ENCODE measurements around the gene SPATA18.

The SPATA18 gene

DNA sequence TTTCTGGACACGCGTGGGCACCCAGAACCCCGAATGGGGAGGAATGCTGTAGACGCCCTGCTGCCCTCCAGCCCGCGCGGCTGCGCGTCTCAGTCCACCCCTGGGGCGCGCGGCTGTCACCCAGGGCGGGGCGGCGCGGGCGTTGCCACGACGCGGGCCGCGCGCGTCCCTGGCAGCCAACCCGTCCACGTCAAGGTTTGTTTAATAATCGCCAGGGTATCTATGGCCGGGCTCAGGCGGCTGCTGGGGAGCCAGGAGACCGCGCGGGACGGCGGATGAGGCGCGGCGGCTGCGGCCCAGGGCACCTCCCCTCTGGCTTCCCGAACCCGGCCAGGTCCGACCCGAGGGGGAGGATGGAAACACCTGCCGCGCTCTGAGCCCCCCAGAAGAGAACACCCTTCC is at the start of gene SPATA18:
TSS of gene SPATA18 (plus strand) at position 92 of the 402 bp plus-strand sequence. CDS start 401 bp downstream, outside the sequence.
- DNase-seq, result no peak

- DNase-seq, result no peak
Measured at GRCh38 chr4:52001616-52002015, 49.5 kb upstream of the SPATA18 start.

DNA sequence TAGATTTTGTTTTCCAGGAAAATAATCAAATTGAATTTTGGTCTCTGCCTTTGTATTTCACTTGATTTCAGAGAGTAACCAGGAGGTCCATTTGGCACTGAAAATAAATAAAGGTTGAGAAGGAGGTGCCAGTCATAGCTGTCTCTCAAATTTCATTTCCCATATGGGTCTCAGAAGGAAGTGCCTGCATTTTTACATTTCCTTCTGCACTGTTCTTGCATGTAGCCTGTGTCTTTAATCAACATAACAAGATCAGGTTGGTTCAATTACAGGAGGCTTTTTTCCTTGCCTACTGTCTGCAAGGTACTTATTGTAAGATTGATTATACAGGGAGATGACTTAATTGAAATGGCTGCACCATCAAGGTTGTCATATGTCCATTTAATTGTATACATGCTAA is 46.7 kb upstream of the SPATA18 start:
- DNase-seq, result no peak

DNA sequence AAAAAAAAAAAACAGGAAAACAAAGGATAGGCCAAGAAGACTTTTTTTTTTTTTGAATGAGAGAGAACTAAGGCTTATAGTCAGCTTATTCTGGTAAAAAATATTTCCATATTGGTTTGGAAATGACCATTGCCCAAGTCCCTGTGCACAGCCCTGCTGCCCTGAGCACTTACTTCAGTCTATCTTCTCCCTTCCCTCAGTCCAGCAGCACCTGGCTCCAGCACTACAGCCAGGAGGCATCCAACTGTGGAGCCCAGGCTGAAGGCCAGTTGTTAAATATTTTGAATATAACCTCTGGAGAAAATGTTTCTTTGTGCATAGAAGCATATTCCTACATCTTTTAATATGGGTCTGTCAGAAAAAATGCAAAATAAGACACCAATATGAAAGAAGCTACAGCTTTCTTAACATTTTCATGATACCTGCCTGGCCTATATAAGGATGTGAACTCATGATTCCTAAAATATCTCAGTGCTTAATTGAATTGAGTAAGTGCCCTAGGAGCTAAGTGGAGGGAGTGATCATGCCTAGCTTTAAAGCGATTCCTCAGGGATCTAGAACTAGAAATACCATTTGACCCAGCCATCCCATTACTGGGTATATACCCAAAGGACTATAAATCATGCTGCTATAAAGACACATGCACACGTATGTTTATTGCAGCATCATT is 45.4 kb upstream of the SPATA18 start:
- no peak for DNase-seq

GRCh38 chr4:52006887-52007286 is 44.2 kb upstream of the SPATA18 start:
- no peak for DNase-seq

- DNase-seq, result no peak
Measured at GRCh38 chr4:52010986-52011385, 40.1 kb upstream of the SPATA18 start.

GRCh38 chr4:52012651-52013050 is 38.5 kb upstream of the SPATA18 start:
- DNase-seq, result no peak

DNA sequence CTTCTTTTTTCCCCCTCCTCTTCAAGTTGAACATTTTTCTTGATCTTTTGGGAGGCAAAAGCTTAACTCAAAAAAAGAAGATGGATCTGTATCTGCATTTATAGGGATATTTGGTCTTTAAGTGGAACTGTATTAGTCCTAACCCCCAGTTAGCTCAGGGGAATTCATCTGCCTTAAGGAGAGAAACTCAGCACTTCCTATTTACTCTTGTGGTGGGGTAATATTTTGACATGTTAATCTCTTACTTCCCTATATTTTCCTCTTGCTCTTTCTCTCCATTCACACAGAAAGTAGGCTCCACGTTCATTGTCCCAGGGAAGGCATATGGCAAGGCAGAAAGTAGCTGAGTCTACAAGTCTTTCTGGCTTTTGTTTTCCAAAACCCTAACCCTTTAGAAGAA is 36.2 kb upstream of the SPATA18 start:
- no peak for DNase-seq

DNA sequence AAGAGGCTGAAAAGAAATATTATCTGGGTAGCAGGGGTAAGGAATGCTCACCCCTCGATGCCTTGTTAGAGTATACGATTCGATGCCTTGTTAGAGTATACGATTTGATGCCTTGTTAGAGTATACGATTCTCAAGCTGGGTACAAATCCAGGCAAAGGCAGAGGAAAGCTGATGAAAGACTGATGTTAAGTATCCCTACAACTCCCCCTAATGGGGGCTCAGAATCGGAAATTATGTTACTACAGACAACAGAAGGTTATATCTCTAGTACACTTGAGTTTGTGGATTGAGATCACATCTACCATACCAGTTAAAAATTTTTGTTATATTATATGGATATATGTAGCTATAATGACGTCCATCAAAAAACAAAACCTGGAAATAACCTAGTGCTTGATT is 35.7 kb upstream of the SPATA18 start:
- DNase-seq, result no peak

DNA sequence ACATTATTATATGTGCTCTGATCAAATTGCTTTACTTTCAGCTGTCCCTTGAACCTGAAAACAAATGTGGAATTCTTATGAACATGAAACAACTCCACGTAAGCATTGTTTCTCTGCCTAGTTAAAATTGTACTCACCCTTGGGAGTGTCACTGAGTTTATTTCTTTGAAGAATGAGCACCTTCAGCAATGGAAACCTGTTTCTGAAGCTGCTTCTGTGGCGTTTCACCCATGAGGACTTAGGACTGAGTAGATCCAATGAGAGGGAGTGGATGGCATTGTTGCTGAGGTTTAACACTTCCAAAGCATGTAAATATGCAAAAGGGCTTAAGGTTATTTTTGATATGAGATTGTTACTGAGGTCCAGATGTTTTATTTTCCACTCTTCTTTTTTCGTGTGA is 34.1 kb upstream of the SPATA18 start:
- DNase-seq, result no peak

DNA sequence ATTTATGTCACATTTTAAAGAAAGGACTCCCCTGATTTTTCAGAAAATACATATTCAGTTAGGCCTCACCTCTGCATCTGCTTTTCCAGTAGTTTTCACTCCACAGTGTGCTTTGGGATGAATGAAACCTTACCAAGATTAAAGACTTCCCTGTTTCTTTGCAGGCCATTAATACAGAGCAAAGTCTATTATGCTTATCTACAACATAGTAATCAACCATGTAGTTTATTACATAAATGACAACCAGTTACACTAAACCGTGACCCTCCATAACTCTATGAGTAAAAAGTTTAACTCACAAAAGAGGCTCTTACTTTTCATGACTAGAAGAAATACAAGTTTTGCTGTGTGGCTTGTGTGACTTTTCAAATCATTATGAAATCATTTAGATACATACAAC is 33.3 kb upstream of the SPATA18 start:
- no peak for DNase-seq

DNA sequence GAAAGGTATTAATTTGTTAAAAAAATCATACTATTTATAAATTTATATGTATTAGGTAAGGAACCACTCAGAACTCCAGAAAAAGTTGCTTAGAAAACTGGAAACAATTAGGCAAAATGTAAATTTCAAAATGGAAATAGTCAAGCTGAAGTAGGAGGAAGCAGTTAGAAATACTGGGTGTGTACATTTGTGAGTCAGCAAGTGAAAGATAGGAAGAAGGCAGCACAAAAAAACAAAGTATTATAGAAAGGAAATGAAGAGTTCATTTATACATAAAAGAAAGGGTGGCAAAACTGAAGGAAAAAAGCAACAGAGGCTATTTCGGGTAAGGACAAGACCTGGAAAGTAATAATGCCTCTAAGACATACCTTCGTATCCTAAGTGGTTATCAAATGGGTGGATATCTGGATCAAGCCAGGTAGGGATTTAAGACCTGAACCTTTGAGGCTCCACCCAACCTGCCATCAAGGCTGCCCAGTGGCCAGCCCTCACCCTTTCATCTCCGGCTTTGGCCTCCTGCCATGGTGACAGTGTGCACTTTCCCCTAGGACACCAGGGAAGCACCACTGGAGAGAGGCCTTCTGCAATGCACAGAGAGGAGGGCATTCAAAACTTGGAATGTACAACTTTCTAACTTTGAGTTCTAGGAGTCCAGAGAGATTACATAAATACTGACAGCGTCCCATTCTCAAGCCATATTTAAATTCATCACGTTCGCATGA is 31.0 kb upstream of the SPATA18 start, which contains the start of gene LRRC66:
TSS of gene LRRC66 (minus strand) at position 428 of the 722 bp plus-strand sequence. CDS start 2,750 bp downstream, outside the sequence.
- DNase-seq, result no peak

GRCh38 chr4:52028970-52029369 is 22.1 kb upstream of the SPATA18 start:
- no peak for DNase-seq

- no peak for DNase-seq
Measured at GRCh38 chr4:52032005-52032404, 19.1 kb upstream of the SPATA18 start.

DNA sequence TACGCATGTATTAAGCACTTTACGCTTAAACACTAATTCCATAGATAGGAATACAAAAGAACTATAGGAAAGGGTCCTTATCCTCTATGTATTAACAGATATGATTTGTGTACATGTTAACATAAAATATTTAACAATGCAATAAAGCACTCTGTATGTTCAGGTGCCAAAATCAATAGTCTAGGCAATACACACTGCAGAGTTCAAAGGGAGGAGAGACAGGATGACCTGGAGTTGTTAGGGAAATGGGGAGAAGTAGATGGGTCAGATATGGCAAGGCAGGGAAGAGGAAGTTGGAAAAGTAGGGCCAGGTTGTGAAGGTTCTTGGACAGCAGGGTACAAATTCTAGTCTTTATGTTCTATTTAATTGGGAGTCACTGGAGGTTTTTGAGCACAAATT is 15.9 kb upstream of the SPATA18 start:
- DNase-seq, result no peak

DNA sequence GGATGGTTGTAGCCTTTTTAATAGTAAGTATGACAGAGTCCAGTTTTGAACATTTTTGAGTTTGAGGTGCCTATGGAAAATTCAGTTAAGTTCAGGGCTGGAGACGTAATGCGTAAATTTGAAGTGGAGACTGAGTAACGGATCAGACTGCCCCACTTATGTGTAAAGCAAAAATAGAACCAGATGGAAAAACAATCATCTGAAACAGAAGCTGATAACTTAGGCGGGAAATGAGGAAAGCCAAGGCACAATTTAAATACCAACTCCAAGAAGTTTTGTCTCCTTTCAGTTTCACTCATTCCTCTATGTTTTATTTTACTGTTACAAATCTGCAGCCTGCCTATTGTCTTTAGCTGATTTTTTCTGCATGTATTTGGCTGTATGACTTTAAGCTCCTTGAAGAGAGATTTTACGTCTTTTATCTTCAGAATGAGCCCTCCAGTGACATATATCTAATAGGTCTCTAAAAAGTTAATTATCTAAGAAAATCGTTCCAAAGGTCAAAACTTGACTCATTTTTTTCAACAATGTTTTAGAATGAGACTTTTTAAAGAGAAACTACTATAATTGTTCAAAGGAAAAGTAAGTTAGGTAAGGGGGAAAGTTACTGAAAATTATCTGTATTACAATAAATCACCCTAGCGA is 14.1 kb upstream of the SPATA18 start:
- no peak for DNase-seq

- peak; percentile 49 for DNase-seq
Measured at GRCh38 chr4:52037689-52038102, 13.4 kb upstream of the SPATA18 start.

DNA sequence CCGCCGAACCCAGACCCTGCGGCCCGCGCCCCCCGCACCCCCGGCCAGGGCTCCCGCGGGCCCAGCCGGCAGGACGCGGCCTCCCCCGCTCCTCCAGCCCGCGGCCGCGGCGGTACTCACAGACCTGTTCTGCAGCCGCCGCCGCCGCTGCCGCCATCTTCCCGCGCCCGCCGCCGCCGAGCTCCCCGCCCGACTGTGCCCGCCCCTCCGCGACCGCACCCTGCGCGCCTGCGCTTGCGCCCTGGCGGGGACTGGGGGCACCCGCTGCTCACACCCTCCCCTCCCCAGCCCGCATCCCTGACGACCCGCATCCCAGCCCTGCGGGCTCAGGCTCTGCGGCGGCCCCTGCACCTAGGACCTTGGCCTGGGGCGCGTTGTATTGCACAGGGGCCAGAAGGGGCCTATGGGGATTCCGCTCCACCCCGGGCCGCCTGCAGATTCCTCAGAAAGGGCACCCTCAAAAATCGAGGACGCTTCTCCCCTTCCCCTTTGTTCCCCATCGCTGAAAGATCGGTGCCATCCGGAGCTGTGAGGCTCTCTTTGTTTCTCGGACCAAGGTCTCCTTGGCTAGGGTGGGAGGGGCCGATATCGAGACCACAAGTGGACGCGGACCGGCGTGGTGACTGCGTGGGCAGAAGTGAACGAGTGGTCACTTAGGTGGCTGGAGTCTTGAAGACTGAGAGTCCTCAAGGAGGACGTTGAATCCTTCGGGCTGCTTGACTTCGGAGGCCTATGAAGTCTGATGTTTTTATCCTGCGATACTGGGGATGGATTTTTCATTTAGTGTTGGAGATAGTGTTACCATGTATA is 12.8 kb upstream of the SPATA18 start, which contains the start of gene SGCB:
TSS of gene SGCB (minus strand) at position 197 of the 810 bp plus-strand sequence. CDS start at position 157, 40 bp downstream.
- DNase-seq, result peak; percentile 80

GRCh38 chr4:52045028-52045427 is 6.1 kb upstream of the SPATA18 start:
- DNase-seq, result no peak

DNA sequence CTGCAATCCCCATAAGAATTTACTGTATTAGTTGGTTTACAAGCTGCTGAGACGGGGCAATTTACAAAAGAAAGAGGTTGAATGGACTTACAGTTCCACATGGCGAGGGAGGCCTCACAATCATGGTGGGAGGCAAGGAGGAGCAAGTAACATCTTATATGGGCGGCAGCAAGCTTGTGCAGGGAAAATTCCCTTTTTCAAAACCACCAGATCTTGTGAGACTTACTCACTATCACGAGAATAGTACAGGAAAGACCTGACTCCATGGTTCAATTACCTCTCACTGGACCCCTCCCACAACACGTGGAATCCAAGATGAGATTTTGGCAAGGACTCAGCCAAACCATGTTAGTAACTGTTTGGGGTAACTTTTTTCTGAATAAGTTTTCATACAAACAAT is 1.8 kb upstream of the SPATA18 start:
- DNase-seq, result no peak

DNA sequence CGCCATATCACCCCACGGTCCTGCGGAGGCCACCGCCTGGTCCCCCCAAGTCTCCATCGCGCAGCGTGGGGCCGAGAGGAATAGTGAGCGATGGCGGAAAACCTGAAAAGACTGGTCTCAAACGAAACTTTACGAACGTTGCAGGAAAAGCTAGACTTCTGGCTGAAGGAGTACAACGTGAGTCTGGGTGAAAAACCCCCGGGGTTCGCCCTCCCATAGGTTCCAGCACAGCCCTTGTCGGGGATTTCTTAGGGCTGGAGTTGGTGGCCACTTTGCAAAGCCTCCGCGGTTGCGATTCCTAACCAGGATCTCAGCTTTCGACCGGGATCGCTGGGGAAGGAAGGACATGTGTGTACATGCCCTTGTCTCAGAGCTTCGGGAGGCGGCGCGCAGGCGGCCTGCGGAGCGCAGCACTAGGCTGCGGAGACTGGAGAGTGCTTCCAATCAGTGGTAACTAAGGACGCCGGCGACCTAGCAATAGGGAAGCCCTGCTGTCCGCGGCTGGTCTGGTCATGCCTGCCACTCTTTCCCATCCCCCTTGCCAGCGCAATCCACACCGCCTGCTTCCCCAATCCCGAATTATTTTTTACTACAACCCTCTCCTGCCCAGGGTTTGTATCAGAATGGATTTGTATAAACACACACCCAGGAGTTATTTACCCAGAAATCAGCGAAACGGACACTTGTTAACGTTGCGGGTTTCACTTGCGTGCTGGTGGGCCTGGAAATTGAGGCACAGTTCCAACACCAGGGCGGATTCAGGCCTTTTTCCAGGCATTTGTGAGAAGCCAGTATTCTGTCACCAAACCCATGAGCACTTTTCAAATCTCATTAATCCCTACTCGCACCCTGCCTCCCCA is 741 bp downstream of the SPATA18 start:
- no peak for DNase-seq

DNA sequence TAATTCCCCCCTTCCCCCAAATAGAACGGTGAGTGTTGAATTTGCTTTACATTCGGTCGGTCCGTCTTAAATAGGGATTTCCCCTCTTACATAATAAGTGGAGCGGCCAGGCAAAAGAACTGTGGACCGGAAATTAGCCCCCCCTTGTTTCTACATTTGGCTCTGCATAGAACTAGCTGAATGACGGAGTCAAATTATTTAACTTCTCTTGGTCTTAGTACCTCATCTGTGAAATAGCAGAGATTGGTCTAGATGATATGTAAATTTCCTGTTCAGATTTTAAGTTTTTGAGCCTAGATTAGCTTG is 1.3 kb downstream of the SPATA18 start:
- no peak for DNase-seq
